GM21528 (cell line): ENCODE data around the gene RASGEF1C.

Experiments
- ATAC-seq: cut with Tn5 transposase; IDR thresholded peaks from one replicate; pipeline ENCODE4 v1.9.1; 2021; ENCODE audit warnings: mild to moderate bottlenecking, moderate library complexity; ENCODE audit not compliant: unreplicated experiment, low FRiP score

The RASGEF1C gene

GRCh38 chr5:180105827-180106312 is 103.1 kb downstream of the RASGEF1C start:
- ATAC-seq, result no peak

- no peak for ATAC-seq
Measured at GRCh38 chr5:180104168-180104530, 104.9 kb downstream of the RASGEF1C start.

DNA sequence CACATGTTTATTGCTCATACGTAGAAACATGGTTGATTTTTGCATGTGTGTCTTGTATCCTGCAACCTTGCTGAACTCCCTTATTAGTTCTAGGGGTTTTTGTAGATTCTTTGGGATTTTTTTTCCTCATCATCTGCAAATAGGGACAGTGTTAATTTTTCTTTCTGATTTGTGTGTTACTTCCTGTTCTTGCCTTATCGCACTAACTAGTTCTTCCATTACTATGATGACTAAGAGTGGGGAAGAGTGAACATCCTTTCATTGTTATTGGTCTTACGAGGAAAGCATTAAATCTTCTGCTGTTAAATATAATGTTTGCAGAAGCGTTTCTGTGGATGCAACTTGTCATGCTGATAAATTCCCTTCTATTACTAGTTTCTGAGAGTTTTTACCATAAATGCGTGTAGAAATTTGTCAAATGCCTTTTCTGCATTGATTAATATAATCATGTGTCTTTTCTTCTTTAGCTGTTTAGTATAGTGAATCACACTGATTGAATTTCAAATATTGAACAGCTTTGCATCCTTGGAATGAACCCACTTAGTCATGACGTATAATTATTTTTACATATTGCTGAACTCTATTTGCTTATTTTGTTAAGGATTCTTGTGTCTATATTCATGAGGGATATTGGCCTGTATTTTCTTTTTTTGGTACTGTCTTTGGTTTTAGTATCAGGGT is 105.4 kb downstream of the RASGEF1C start:
- no peak for ATAC-seq

- no peak for ATAC-seq
Measured at GRCh38 chr5:180102636-180103035, 106.4 kb downstream of the RASGEF1C start.

GRCh38 chr5:180101451-180102105 is 107.4 kb downstream of the RASGEF1C start:
- no peak for ATAC-seq

GRCh38 chr5:180100621-180101450 is 108.2 kb downstream of the RASGEF1C start:
- ATAC-seq, result no peak

GRCh38 chr5:180099733-180100611 is 109.0 kb downstream of the RASGEF1C start:
- ATAC-seq, result no peak

DNA sequence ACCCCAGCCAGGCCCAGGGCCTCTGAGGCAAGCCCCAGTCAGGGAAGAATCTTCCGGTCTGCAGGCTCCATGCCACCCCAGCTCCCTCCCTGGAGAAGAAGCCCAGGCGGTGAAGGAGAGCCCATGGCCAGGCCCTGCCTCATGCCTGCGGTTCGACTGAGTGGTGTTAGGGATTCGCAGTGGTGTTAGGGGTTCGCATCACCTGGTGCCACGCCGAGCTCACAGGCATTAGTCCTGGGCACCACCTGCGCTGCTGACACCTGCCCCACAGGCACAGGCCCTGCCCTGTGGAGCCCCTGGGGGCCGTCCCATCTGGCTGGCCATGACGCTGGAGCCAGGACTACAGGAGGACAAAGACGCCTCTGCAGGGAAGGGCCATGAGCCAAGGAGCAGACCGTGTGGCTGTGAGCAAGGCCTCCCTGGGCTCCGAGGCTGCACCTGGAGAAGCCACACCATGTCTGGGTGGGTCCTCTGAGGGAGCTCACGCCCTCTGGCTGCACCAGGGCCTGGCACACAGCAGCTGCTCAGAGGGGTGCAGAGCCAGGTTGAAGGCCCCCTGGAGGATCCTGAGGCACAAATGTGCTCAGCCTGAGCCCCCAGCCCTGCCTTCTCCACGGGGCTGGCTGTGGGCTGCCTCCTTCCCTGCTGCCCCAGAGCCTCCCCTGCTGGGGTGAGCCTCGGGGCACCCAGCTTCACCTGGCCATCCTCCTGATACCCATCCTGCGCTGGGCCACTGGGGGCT is 109.8 kb downstream of the RASGEF1C start:
- no peak for ATAC-seq

GRCh38 chr5:180098526-180098925 is 110.5 kb downstream of the RASGEF1C start:
- no peak for ATAC-seq

GRCh38 chr5:180097926-180098325 is 111.1 kb downstream of the RASGEF1C start:
- no peak for ATAC-seq

DNA sequence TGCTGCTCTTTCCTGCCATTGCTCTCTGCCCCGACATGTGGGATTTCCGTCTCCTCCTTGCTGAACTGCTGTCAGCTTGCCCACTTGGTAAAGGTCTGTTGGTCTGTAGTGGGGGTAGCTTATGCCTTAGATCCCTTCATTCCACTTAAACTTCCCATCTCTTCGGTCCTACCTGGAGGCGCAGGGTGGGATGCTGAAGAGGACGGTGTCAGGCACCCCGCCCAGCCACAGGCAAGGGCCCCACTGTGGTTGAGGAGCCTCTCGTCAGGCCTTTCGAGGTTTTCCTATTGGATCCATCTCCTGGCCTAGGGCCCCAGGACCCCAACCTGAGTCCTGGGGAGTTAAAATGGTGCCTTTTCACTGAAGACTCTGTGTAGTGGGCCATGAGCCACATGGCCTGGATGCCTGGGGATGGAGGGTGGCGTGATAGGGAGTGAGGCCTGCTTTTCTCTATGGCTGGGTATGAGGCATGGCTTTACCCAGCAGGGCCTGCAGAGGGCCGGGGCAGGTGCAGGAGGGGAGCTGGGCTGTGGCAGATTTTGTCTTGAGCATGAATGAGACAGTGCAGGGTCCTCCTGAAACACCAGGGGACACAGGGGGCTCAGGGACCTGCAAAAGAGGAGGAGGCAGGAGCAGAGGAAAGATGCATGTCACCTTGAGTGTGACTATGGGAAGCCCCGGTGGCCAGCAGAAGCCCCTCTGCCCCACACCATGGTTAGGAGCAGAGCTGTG is 111.7 kb downstream of the RASGEF1C start:
- no peak for ATAC-seq

GRCh38 chr5:180096616-180097015 is 112.4 kb downstream of the RASGEF1C start:
- no peak for ATAC-seq

DNA sequence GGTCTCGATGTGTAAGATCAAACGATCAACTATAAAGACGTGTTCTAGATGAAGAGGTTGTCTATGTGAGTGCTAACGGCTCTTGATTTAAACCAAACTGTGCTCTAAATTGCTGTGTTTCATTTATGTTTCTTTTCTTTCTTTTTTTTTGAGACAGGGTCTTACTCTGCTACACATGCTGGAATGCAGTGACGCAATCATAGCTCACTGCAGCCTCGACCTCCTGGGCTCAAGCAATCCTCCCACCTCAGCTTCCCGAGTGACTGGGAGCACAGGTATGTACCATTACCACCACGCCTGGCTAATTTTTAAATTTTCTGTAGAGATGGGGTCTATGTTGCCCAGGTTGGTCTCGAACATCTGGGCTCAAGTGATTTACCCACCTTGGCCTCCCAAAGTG is 113.5 kb downstream of the RASGEF1C start:
- ATAC-seq, result no peak

DNA sequence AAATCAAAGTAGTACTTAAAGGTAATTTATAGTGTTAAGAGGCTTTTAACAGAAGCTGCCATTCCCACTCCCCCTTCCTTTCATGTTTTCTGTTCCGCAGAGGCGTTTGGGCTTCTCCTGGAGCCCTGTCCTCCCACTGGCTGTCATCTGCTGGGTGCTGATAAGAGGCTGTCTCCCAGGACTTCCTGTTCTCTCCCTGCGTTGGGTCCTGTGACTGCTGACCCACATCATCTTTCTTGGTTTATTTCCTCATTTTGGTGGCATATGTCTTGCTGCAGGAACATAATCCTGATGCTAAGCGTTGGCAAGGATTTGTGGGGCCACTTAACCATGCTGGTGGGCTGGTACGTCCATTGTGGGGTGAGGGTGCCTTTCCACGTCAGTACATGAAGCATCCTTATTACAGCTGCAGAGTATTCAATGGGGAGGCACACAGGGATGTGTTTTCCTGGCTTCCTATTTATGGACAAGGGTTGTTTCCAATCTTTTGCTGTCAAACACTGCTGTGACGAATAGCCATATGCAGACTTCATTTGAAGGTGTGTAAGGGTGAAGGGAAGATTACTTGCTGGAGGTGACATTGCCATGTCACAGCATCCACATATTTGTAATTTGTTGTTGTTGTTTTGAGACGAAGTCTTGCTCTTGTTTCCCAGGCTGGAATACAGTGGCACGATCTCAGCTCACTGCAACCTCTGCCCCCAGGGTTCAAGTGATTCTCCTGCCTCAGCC is 115.2 kb downstream of the RASGEF1C start:
- ATAC-seq, result no peak

GRCh38 chr5:180093241-180093640 is 115.8 kb downstream of the RASGEF1C start:
- no peak for ATAC-seq

DNA sequence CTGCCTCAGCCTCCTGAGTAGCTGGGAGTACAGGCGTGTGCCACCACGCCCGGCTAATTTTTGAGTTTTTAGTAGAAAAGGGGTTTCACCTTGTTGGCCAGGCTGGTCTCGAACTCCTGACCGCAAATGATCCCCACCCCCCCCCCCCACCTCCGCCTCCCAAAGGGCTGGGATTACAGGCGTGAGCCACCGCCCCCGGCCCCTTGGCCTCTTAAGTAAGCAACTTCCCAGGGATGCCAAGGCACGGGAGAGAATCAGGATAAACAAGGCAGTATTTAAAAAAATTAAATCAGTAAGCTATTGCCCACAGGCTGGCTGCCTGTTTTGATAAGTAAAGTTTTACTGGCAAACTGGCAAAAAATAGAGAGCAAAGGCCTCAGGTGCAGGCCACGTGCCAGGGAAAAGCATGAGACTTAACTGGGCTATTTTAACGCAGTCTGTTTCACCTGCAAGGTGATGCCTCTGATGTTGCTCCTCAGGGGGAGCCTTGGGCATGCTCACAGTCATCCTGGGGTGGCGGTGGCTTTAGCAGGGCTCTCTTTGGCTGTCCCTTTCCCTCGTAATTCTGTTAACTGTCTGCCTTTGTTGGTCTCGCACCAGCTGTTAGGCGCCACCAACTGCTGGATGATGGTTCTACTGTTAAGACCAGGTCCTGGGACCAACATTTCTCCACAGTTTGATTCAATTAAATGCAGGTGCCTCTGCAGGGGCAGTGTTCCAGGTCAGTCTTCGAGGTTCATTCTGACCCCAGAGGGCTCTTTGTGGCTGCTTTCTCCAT is 118.1 kb downstream of the RASGEF1C start:
- no peak for ATAC-seq

- no peak for ATAC-seq
Measured at GRCh38 chr5:180090098-180090768, 118.8 kb downstream of the RASGEF1C start.
